Fibroblast of lung (primary cell): Measurements from ENCODE around the gene C1orf141. TPM values are rescaled to one million over a fixed set of nuclear protein-coding genes. Genes with fewer than 3 reads are reported as not detected.

Experiments used
- DNase-seq, 2 donors: peaks; one replicate each; pipeline versions ENCODE4 v3.0.0 to v3.0.0-alpha.2; 2010; ENCODE audit warnings: low read depth in 2 of 2
- H2AFZ ChIP-seq: 2 replicates; pipeline ENCODE4 v1.5.1; 2012; ENCODE audit warnings: low read length, control low read depth, inconsistent platforms
- H3K27ac ChIP-seq: 2 replicates; pipeline ENCODE4 v1.5.1; 2011; ENCODE audit warnings: low read length, control low read depth; ENCODE audit not compliant: insufficient read depth
- H3K27me3 ChIP-seq: 2 replicates; pipeline ENCODE4 v1.5.1; 2011; ENCODE audit warnings: mild to moderate bottlenecking, low read length; ENCODE audit not compliant: control insufficient read depth, insufficient read depth
- H3K36me3 ChIP-seq: 2 replicates; pipeline ENCODE4 v1.5.1; 2011; ENCODE audit warnings: low read length; ENCODE audit not compliant: control insufficient read depth, insufficient read depth
- H3K4me1 ChIP-seq: 2 replicates; pipeline ENCODE4 v1.5.1; 2011; ENCODE audit warnings: low read length; ENCODE audit not compliant: control insufficient read depth, insufficient read depth; ENCODE audit errors: extremely low read depth
- H3K4me2 ChIP-seq: 2 replicates; pipeline ENCODE4 v1.5.1; 2011; ENCODE audit warnings: low read length, control low read depth; ENCODE audit not compliant: insufficient read depth; ENCODE audit errors: extremely low read depth
- H3K4me3 ChIP-seq, 4 experiments: fragments of 200-600 bp in 1 of 4; sonication (generic) in 1 of 4; replicated peaks in 1 of 4; 2 replicates each; pipeline ENCODE4 v1.5.1; 2011 to 2016; ENCODE audit warnings: low read length in 4 of 4, low read depth in 3 of 4, mild to moderate bottlenecking in 3 of 4, control low read depth in 2 of 4, inconsistent platforms in 1 of 4, mixed read lengths in 1 of 4; ENCODE audit not compliant: insufficient read depth in 1 of 4; ENCODE audit errors: control extremely low read depth in 1 of 4
- H3K79me2 ChIP-seq: 2 replicates; pipeline ENCODE4 v1.5.1; 2012; ENCODE audit warnings: mild to moderate bottlenecking, low read length, inconsistent platforms; ENCODE audit not compliant: control insufficient read depth, insufficient read depth
- H3K9ac ChIP-seq: 2 replicates; pipeline ENCODE4 v1.5.1; 2011; ENCODE audit warnings: mild to moderate bottlenecking, low read length, control low read depth; ENCODE audit not compliant: insufficient read depth
- H3K9me3 ChIP-seq: 2 replicates; pipeline ENCODE4 v1.5.1; 2012; ENCODE audit warnings: low read depth, low read length; ENCODE audit not compliant: control insufficient read depth, insufficient read depth
- H4K20me1 ChIP-seq: 2 replicates; pipeline ENCODE4 v1.5.1; 2011; ENCODE audit warnings: low read length; ENCODE audit not compliant: control insufficient read depth, insufficient read depth; ENCODE audit errors: extremely low read depth
- CTCF ChIP-seq, 2 donors: IDR thresholded peaks in 1 of 2; conservative IDR thresholded peaks in 1 of 2; 1 replicate in 1 of 2; 2 replicates in 1 of 2; pipeline ENCODE4 v1.5.1; 2011 to 2012; ENCODE audit warnings: low read length in 2 of 2, control low read depth in 1 of 2, inconsistent platforms in 1 of 2, low read depth in 1 of 2, mild to moderate bottlenecking in 1 of 2
- EZH2 ChIP-seq: IDR thresholded peaks from 2 replicates; pipeline ENCODE4 v1.5.1; 2012; ENCODE audit warnings: low read length, control low read depth, mild to moderate bottlenecking; ENCODE audit errors: missing control alignments
- polyA plus RNA-seq, 2 donors: library from polyadenylated mRNA; depleted of rRNA in 1 of 2; stranded (reverse) in 1 of 2; unstranded in 1 of 2; fragments of >200 nt; gene quantifications; 2 replicates each; pipeline ENCODE4 v1.2.1, GENCODE V29; 2011 to 2012; ENCODE audit warnings: missing spikeins in 1 of 2
- total RNA-seq: library from RNA; depleted of rRNA; stranded (reverse); fragments of >200 nt; gene quantifications from 2 replicates; pipeline ENCODE4 v1.2.1, GENCODE V29; 2014

Gene C1orf141
- total and polyA plus RNA-seq, 2 donors (not counting 1 experiment from before 2014, with no cell fraction given): not detected

GRCh38 chr1:67043366-67043765, 91.4 kb downstream of the C1orf141 start:
- Histone ChIP-seq H3K4me3 (no peak overlapping the region), H3K27me3 (no peaks in the 10 kb centered on the region), H3K4me1 (peaks cover 3% of the 10 kb centered on the region), H3K27ac (no peak overlapping the region), H4K20me1 (no peaks in the 10 kb centered on the region), H3K9me3 (no peaks in the 10 kb centered on the region), H3K4me2 (no peak overlapping the region), H3K79me2 (peaks cover 1% of the 10 kb centered on the region), H3K9ac (no peak overlapping the region), H3K36me3 (peaks cover 4% of the 10 kb centered on the region), H2AFZ (no peak overlapping the region)
- TF ChIP-seq EZH2 (no peak), CTCF (conservative IDR thresholded peaks at IDR 0.05 in 1 of 2, IDR thresholded peaks at IDR 0.05 in 1 of 2; ENCODE audit: low read depth in 1 of 2, low read length in 2 of 2) (no peak)
- no peak for DNase-seq

Other genes with a start within 250 kb of the C1orf141 start
- 10.8 and 12.1 TPM in 2 replicates for gene DNAI4, start 210.1 kb downstream of the C1orf141 start, total RNA-seq
- 1.6 and 2.0 TPM in 2 replicates for gene DNAI4, start 210.1 kb downstream of the C1orf141 start, polyA plus RNA-seq
- 35.5 and 35.7 TPM in 2 replicates for gene MIER1, start 210.0 kb downstream of the C1orf141 start, total RNA-seq
- 23.1 and 31.3 TPM in 2 replicates for gene MIER1, start 210.0 kb downstream of the C1orf141 start, polyA plus RNA-seq
- gene SLC35D1, start 80.8 kb downstream of the C1orf141 start, total RNA-seq: 16.2 and 20.3 TPM in 2 replicates
- 17.5 and 19.3 TPM in 2 replicates for gene SLC35D1, start 80.8 kb downstream of the C1orf141 start, polyA plus RNA-seq
- gene IL23R, start 31.5 kb upstream of the C1orf141 start, total RNA-seq: not detected in 2 replicates
- gene IL23R, start 31.5 kb upstream of the C1orf141 start, polyA plus RNA-seq: not detected in 2 replicates
- not detected in 2 replicates for gene IL12RB2, start 172.9 kb upstream of the C1orf141 start, total RNA-seq
- 0.01 TPM in 1 of 2 replicates, not detected in the other for gene IL12RB2, start 172.9 kb upstream of the C1orf141 start, polyA plus RNA-seq